PFSK-1 (cell line): ENCODE measurements around the gene ABL2.

ENCODE experiments used
- FOXP2 ChIP-seq: optimal IDR thresholded peaks from 2 replicates; pipeline ENCODE3; 2011; ENCODE audit warnings: borderline replicate concordance, control low read depth, inconsistent platforms; ENCODE audit not compliant: insufficient read depth; ENCODE audit errors: extremely low read length, extremely low read depth
- POLR2AphosphoS5 ChIP-seq: IDR thresholded peaks from 2 replicates; pipeline ENCODE4 v1.6.1; 2012; ENCODE audit warnings: low read depth, mild to moderate bottlenecking, control low read depth, low read length, moderate library complexity
- SIN3A ChIP-seq: IDR thresholded peaks from 2 replicates; pipeline ENCODE4 v1.6.1; 2012; ENCODE audit warnings: mild to moderate bottlenecking, low read length, moderate library complexity, borderline replicate concordance; ENCODE audit not compliant: insufficient read depth
- TAF1 ChIP-seq: IDR thresholded peaks from 2 replicates; pipeline ENCODE4 v1.6.1; 2012; ENCODE audit warnings: low read length, control low read depth, borderline replicate concordance; ENCODE audit not compliant: insufficient read depth
- TF ChIP-seq, protein P1 (sequence below), 2 experiments: IDR thresholded peaks; 2 replicates each; pipeline versions ENCODE4 v1.6.1 to v1.8.0; 2011 to 2012; ENCODE audit warnings: low read depth in 2 of 2, low read length in 2 of 2, control low read depth in 1 of 2, inconsistent platforms in 1 of 2, mild to moderate bottlenecking in 1 of 2, moderate library complexity in 1 of 2; ENCODE audit not compliant: insufficient read depth in 1 of 2

Gene ABL2

DNA sequence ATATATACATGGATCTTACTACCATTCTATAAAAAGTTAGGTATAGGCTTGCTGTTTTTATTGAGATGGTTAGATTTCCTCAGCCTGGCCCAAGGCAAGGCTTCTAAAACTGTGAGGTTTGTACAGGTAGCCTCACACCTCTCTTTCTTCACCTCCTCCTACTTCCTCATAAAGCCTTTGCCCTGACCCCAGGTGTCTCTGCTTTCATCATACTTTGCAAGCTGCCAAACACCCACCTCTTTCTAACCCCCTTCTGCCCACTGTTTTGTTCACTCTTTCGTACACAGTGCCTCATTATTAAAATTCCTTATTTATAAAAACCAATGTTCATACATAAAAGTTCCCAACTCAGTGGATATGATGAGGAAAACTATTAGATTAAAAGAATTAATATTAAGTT lies 32.7 kb upstream of the ABL2 start:
- TF ChIP-seq FOXP2 (no peak), SIN3A (no peak), POLR2AphosphoS5 (no peak), TAF1 (no peak)
- TF ChIP-seq, protein P1, sequence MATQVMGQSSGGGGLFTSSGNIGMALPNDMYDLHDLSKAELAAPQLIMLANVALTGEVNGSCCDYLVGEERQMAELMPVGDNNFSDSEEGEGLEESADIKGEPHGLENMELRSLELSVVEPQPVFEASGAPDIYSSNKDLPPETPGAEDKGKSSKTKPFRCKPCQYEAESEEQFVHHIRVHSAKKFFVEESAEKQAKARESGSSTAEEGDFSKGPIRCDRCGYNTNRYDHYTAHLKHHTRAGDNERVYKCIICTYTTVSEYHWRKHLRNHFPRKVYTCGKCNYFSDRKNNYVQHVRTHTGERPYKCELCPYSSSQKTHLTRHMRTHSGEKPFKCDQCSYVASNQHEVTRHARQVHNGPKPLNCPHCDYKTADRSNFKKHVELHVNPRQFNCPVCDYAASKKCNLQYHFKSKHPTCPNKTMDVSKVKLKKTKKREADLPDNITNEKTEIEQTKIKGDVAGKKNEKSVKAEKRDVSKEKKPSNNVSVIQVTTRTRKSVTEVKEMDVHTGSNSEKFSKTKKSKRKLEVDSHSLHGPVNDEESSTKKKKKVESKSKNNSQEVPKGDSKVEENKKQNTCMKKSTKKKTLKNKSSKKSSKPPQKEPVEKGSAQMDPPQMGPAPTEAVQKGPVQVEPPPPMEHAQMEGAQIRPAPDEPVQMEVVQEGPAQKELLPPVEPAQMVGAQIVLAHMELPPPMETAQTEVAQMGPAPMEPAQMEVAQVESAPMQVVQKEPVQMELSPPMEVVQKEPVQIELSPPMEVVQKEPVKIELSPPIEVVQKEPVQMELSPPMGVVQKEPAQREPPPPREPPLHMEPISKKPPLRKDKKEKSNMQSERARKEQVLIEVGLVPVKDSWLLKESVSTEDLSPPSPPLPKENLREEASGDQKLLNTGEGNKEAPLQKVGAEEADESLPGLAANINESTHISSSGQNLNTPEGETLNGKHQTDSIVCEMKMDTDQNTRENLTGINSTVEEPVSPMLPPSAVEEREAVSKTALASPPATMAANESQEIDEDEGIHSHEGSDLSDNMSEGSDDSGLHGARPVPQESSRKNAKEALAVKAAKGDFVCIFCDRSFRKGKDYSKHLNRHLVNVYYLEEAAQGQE (IDR thresholded peaks at IDR 0.05; ENCODE audit: insufficient read depth in 1 of 2, low read depth in 2 of 2, low read length in 2 of 2), result no peak

DNA sequence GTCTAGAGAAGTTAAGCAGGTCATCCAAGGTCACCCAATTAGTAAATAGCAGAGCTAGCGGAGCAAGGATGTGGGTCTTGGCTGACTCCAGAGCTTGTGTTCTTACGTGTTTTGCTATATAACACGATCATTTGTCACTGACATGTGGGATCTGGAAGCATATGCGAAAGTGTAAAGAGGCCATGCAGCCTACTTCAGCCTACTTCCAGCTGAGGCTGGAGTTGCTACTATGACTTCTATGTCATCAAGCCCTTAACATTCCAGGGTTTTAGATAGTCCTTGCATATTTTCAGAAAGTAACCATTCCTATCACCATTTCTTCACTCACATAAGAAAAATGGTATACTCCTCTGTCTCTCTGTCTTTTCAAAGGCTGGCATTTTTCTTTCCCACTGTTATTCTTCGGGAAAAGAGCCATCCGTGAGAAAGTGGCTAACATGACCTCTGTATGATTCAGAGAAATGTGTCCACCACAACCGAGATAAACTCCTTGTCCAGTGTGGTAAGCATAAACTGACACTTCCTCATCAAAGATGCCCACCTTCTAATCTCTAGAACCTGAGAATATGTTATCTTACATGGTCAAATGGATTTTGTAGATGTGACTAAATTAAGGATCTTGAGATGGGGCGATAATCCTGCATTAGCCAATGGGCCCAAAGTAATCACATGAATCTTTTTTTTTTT lies 24.0 kb upstream of the ABL2 start:
- TF ChIP-seq, protein P1 (IDR thresholded peaks at IDR 0.05; ENCODE audit: insufficient read depth in 1 of 2, low read depth in 2 of 2, low read length in 2 of 2), result no peak
- no peak for TF ChIP-seq POLR2AphosphoS5
- no peak for TF ChIP-seq SIN3A
- no peak for TF ChIP-seq FOXP2
- no peak for TF ChIP-seq TAF1

DNA sequence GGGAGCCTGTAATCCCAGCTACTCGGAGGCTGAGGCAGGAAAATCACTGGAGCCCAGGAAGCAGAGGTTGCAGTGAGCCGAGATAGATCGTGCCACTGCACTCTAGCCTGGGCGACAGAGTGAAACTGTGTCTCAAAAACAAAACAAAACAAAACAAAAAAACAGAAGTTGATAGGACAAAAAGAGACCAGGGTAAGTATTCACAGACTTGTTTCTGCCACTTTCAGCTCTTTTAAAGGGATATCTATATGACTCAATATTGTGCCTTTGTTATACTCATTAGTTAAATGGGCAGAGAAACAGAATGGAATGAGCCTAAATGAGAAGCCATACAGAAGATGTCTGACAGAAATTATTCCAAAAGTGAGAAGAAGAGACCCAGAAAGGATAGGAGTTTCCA lies 23.1 kb upstream of the ABL2 start:
- no peak for TF ChIP-seq TAF1
- no peak for TF ChIP-seq SIN3A
- no peak for TF ChIP-seq POLR2AphosphoS5
- TF ChIP-seq, protein P1 (IDR thresholded peaks at IDR 0.05; ENCODE audit: insufficient read depth in 1 of 2, low read depth in 2 of 2, low read length in 2 of 2), result no peak
- no peak for TF ChIP-seq FOXP2

GRCh38 chr1:179251675-179252074 lies 22.2 kb upstream of the ABL2 start:
- TF ChIP-seq TAF1, result no peak
- TF ChIP-seq POLR2AphosphoS5, result no peak
- no peak for TF ChIP-seq FOXP2
- no peak for TF ChIP-seq SIN3A
- TF ChIP-seq, protein P1 (IDR thresholded peaks at IDR 0.05; ENCODE audit: insufficient read depth in 1 of 2, low read depth in 2 of 2, low read length in 2 of 2), result no peak

DNA sequence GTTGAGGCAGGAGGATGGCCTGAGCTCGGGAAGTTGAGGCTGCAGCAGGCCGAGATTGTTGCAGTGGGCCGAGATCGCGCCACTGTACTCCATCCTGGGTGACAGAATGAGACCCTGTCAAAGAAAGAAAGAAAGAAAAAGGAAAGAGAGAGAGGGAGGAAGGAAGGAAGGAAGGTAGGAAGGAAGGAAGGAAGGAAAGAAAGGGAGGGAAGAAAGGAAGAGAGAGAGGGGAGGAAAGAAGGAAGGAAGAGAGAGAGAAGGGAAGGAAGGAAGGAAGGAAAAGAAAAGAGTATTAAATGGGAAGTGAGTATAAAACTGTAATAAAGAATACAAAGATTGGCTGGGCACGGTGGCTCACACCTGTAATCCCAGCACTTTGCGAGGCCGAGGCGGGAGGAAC lies 18.4 kb upstream of the ABL2 start:
- TF ChIP-seq, protein P1 (IDR thresholded peaks at IDR 0.05; ENCODE audit: insufficient read depth in 1 of 2, low read depth in 2 of 2, low read length in 2 of 2), result no peak
- TF ChIP-seq FOXP2, result no peak
- TF ChIP-seq TAF1, result no peak
- no peak for TF ChIP-seq POLR2AphosphoS5
- TF ChIP-seq SIN3A, result no peak
